ENCODE measurements around the gene GAPDH. TPM values are rescaled to one million over a fixed set of nuclear protein-coding genes. Genes with fewer than 3 reads are reported as not detected.
A peak's percentile ranks its signal among the peaks of the same experiment; 100 is the strongest.

Gene GAPDH
- total and polyA plus RNA-seq, 8 donors: 579 to 2,765 (median 1,254) TPM

DNA sequence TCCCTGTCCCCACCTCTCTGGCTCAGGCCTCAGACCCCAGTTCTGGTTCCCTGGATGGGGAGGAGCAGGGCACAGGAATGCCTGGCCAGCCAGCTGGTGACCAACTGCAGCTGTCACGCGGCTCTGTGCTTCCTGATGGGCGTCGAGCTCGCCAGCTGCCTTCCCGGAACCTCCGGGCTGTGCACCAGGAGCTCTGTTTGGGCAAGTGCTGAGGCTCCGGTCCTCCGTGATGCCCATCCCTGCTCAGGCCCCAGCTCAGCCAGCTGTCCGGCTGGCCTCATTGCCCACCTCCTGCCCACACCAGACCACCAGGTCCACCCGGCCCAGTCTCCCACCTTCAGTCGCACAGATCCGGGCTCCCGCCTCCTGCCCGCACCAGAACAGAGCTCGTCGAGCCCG lies 16.7 kb downstream of the GAPDH start:
- peaks cover 31 to 78% (median 52%) of the 10 kb centered on the region in 4 donors for H3K4me1 ChIP-seq
- H3K4me3 ChIP-seq: no peak overlapping the region
- intact Hi-C loops (cut with DNase I; ENCODE audit: low total_unique reads): no loop called here
- H3K9me3 ChIP-seq: no peaks in the 10 kb centered on the region
- peak overlapping the region in 4 of 5 donors; percentile 71 to 86 (median 82) for H3K27ac ChIP-seq
- H3K27me3 ChIP-seq: no peaks in the 10 kb centered on the region
- H3K36me3 ChIP-seq: peaks cover 20 to 44% (median 40%) of the 10 kb centered on the region in 4 donors
- no peak for DNase-seq
- 56 to 90% (median 78%) methylated on average over 11 to 18 of the region's 18 CpGs for WGBS, 5 donors
- TF ChIP-seq POLR2A (IDR thresholded peaks at IDR 0.05) (no peak), POLR2AphosphoS5 (IDR thresholded peaks at IDR 0.05) (peak; percentile 16 to 61 (median 49))

DNA sequence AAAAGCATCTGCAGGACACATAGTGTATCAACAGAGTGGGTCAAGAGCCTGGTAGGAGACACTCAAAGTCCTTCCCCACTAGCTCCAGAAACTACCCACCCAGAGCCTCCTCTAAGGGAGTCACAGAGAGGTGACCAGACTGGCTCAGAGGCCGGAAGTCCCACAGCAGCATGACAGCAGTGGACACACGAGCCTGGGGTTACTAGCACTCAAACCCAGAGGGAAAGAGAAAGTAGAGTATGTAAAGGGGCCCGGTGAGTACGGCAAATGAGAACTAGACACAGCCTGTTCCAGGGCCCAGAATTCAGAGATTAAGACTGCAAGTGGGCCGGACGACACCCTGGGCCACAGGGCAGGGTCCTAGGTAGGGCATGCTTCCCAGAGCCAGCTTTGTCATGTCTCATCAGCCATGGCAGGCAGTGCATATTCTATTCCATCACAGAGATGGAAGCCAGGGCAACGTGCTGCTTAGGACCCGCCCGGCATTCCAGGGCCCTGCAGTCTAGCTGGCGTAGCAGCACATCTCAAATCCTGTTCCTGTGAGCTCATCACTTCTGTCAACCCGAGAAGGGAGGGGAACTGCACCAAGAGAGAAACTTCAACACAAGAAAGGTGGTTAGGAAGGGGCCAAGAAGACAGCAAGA lies 17.3 kb downstream of the GAPDH start:
- WGBS, 5 donors: 46 to 80% (median 63%) methylated on average over 11 of the region's 11 CpGs
- Histone ChIP-seq H3K36me3 (peaks cover 17 to 41% (median 39%) of the 10 kb centered on the region in 4 donors), H3K27ac (peak overlapping the region; percentile 13 to 86 (median 81)), H3K4me3 (peak overlapping the region in 1 of 4 donors; percentile 11), H3K27me3 (no peaks in the 10 kb centered on the region), H3K9me3 (no peaks in the 10 kb centered on the region), H3K4me1 (peaks cover 31 to 83% (median 54%) of the 10 kb centered on the region in 4 donors)
- intact Hi-C loops (cut with DNase I; ENCODE audit: low total_unique reads): no loop called here
- DNase-seq: peak in 1 of 2 donors; percentile 48
- no peak for TF ChIP-seq POLR2A (IDR thresholded peaks at IDR 0.05)
- TF ChIP-seq EP300 (IDR thresholded peaks at IDR 0.05): no peak
- no peak for TF ChIP-seq POLR2AphosphoS5 (IDR thresholded peaks at IDR 0.05)
- TF ChIP-seq, protein P1, sequence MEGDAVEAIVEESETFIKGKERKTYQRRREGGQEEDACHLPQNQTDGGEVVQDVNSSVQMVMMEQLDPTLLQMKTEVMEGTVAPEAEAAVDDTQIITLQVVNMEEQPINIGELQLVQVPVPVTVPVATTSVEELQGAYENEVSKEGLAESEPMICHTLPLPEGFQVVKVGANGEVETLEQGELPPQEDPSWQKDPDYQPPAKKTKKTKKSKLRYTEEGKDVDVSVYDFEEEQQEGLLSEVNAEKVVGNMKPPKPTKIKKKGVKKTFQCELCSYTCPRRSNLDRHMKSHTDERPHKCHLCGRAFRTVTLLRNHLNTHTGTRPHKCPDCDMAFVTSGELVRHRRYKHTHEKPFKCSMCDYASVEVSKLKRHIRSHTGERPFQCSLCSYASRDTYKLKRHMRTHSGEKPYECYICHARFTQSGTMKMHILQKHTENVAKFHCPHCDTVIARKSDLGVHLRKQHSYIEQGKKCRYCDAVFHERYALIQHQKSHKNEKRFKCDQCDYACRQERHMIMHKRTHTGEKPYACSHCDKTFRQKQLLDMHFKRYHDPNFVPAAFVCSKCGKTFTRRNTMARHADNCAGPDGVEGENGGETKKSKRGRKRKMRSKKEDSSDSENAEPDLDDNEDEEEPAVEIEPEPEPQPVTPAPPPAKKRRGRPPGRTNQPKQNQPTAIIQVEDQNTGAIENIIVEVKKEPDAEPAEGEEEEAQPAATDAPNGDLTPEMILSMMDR (IDR thresholded peaks at IDR 0.05): no peak

- Histone ChIP-seq H3K4me1 (peaks cover 31 to 83% (median 54%) of the 10 kb centered on the region in 4 donors), H3K9me3 (no peaks in the 10 kb centered on the region), H3K27me3 (no peaks in the 10 kb centered on the region), H3K36me3 (peaks cover 18 to 41% (median 39%) of the 10 kb centered on the region in 4 donors), H3K4me3 (peak overlapping the region in 1 of 4 donors; percentile 11), H3K27ac (peak overlapping the region in 4 of 5 donors; percentile 71 to 86 (median 82))
- no peak for TF ChIP-seq POLR2A (IDR thresholded peaks at IDR 0.05)
- TF ChIP-seq, protein P1 (IDR thresholded peaks at IDR 0.05): no peak
- TF ChIP-seq POLR2AphosphoS5 (IDR thresholded peaks at IDR 0.05): no peak
- no peak for TF ChIP-seq EP300 (IDR thresholded peaks at IDR 0.05)
- DNase-seq: peak in 1 of 2 donors; percentile 33
- intact Hi-C loops (cut with DNase I; ENCODE audit: low total_unique reads): no loop called here
- WGBS, 5 donors: 27 to 51% (median 40%) methylated on average over 4 of the region's 4 CpGs
These were observed 17.8 kb downstream of the GAPDH start for GRCh38 chr12:6552140-6552551.

GRCh38 chr12:6553051-6553868 lies 18.9 kb downstream of the GAPDH start:
- WGBS, 5 donors: 35 to 57% (median 44%) methylated on average over 15 of the region's 15 CpGs
- TF ChIP-seq POLR2AphosphoS5 (IDR thresholded peaks at IDR 0.05) (peak in 2 of 3 donors; percentile 35 to 60), POLR2A (IDR thresholded peaks at IDR 0.05) (no peak), EP300 (IDR thresholded peaks at IDR 0.05) (no peak)
- TF ChIP-seq, protein P1 (IDR thresholded peaks at IDR 0.05): no peak
- DNase-seq: peak in 1 of 2 donors; percentile 69
- Histone ChIP-seq H3K36me3 (peaks cover 11 to 36% (median 32%) of the 10 kb centered on the region in 4 donors), H3K9me3 (no peaks in the 10 kb centered on the region), H3K27ac (peak overlapping the region; percentile 23 to 86 (median 81)), H3K4me3 (peak overlapping the region in 2 of 4 donors; percentile 68 to 87), H3K27me3 (no peaks in the 10 kb centered on the region), H3K4me1 (peaks cover 31 to 81% (median 52%) of the 10 kb centered on the region in 4 donors)
- intact Hi-C loops (cut with DNase I; ENCODE audit: low total_unique reads): no loop called here

Measured in stomach (tissue), 9 donors.